ENCODE results near the gene COX8C.
A peak's percentile ranks its signal among the peaks of the same experiment; 100 is the strongest.

Gene COX8C, protein sequence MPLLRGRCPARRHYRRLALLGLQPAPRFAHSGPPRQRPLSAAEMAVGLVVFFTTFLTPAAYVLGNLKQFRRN

DNA sequence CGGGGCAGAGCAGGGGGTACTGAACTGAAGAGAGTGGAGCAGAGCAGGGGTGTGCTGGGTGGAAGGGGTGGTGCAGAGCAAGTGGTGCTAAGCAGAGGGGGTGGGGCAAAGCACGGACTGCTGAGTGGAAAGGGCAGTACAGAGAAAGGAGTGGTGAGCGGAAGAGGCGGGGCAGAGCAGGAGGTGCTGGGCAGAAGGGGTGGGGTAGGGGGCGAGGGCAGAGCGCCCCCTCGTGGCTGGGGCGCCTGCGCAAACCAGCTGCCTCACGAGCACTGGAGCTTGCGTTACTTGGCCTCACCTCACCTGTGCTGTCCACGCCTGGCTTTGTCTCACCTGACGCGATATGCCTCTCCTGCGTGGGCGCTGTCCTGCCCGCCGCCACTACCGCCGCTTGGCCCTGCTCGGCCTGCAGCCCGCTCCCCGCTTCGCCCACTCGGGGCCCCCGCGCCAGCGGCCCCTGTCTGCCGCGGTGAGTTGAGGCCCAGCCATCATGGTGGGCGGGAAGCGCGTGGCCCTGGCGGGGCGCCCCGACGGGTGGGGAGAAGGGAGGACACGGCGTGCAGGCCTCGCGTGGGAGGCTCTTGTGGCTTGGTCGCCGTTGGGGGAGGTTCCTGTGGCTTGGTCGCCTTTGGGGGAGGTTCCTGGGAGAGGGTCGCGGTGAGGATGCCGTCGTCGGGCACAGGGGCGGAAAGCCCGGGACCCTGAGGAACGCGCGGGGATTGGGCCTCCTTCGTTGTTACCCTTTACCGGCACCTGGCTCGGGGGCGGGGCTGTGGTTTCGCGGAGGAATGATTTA lies at the start of gene COX8C:
COX8C (plus strand) TSS at position 257 of the 796 bp plus-strand sequence; CDS start at position 344, 87 bp downstream.
- H3K9me3 ChIP-seq (ENCODE audit: control insufficient read depth, insufficient read depth, low read depth, low read length) = no peaks in the 10 kb centered on the region
- peaks cover 3% of the 10 kb centered on the region; the same call in 1 of the 2 replicates for H3K4me1 ChIP-seq (ENCODE audit: control insufficient read depth, insufficient read depth, low read length)
- ChIA-PET POLR2A (interaction anchor here (0.6 kb wide), 1 partner anchor 1484 kb away, joined by 5 read pairs; no protein-coding TSS in a partner anchor), CTCF (no interaction called here)
- H3K36me3 ChIP-seq (ENCODE audit: control insufficient read depth in 2 of 2, insufficient read depth in 1 of 2, low read length in 2 of 2) = no peaks in the 10 kb centered on the region
- no peak within 1 kb of the TSS for H3K4me3 ChIP-seq (ENCODE audit: low read depth, low read length)
- no peak for TF ChIP-seq GLI4 (tag by site-specific recombination; IDR thresholded peaks at IDR 0.05)
- TF ChIP-seq ZNF202 (tag by site-specific recombination; IDR thresholded peaks at IDR 0.05; ENCODE audit: borderline replicate concordance) = peak; percentile 76; the same call in 1 of the 2 replicates
- no peak within 1 kb of the TSS for H3K27ac ChIP-seq (ENCODE audit: extremely low read depth, low read depth, low read length)

DNA sequence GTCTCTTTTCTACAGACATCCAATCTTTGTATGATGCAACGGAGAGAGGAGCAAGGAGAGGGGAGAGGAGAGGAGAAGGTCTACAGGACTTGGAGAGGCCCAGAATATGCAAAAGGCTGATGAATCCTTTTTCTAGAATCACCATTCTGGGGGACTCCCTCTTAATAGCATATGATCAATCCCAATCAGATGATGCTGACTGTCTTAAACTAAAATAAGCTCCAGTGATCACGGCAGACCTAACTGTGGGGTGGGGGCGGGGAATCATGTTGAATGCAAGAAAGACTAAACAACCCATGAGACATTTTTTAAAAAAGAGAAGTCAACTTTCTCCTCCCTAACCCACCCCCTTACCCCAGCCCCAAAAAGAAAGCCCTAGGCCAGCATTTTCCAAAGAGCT lies 47.6 kb upstream of the COX8C start:
- TF ChIP-seq, protein P1, sequence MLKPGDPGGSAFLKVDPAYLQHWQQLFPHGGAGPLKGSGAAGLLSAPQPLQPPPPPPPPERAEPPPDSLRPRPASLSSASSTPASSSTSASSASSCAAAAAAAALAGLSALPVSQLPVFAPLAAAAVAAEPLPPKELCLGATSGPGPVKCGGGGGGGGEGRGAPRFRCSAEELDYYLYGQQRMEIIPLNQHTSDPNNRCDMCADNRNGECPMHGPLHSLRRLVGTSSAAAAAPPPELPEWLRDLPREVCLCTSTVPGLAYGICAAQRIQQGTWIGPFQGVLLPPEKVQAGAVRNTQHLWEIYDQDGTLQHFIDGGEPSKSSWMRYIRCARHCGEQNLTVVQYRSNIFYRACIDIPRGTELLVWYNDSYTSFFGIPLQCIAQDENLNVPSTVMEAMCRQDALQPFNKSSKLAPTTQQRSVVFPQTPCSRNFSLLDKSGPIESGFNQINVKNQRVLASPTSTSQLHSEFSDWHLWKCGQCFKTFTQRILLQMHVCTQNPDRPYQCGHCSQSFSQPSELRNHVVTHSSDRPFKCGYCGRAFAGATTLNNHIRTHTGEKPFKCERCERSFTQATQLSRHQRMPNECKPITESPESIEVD (tag by site-specific recombination; IDR thresholded peaks at IDR 0.05) = no peak
- TF ChIP-seq ZNF623 (tag by site-specific recombination; IDR thresholded peaks at IDR 0.05) = no peak
- TF ChIP-seq, protein P2, sequence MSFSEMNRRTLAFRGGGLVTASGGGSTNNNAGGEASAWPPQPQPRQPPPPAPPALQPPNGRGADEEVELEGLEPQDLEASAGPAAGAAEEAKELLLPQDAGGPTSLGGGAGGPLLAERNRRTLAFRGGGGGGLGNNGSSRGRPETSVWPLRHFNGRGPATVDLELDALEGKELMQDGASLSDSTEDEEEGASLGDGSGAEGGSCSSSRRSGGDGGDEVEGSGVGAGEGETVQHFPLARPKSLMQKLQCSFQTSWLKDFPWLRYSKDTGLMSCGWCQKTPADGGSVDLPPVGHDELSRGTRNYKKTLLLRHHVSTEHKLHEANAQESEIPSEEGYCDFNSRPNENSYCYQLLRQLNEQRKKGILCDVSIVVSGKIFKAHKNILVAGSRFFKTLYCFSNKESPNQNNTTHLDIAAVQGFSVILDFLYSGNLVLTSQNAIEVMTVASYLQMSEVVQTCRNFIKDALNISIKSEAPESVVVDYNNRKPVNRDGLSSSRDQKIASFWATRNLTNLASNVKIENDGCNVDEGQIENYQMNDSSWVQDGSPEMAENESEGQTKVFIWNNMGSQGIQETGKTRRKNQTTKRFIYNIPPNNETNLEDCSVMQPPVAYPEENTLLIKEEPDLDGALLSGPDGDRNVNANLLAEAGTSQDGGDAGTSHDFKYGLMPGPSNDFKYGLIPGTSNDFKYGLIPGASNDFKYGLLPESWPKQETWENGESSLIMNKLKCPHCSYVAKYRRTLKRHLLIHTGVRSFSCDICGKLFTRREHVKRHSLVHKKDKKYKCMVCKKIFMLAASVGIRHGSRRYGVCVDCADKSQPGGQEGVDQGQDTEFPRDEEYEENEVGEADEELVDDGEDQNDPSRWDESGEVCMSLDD (tag by site-specific recombination; IDR thresholded peaks at IDR 0.05) = no peak
- TF ChIP-seq ZFP3 (tag by site-specific recombination; IDR thresholded peaks at IDR 0.05; ENCODE audit: low read depth) = no peak
- no peak for TF ChIP-seq ZNF221 (tag by site-specific recombination; IDR thresholded peaks at IDR 0.05; ENCODE audit: borderline replicate concordance)
- TF ChIP-seq ZNF416 (tag by site-specific recombination; IDR thresholded peaks at IDR 0.05) = no peak
- TF ChIP-seq SETDB1 (IDR thresholded peaks at IDR 0.05; ENCODE audit: insufficient read length, low read length) = no peak
- TF ChIP-seq ZBTB17 (tag by site-specific recombination; IDR thresholded peaks at IDR 0.05) = peak; percentile 22; the same call in 1 of the 2 replicates
- Histone ChIP-seq H3K36me3 (ENCODE audit: control insufficient read depth in 2 of 2, insufficient read depth in 1 of 2, low read length in 2 of 2) (peaks cover 0 to 2% of the 10 kb centered on the region in 2 experiments; a peak in 1 of 3 replicates), H3K4me1 (ENCODE audit: control insufficient read depth, insufficient read depth, low read length) (peaks cover 24% of the 10 kb centered on the region), H3K9me3 (ENCODE audit: control insufficient read depth, insufficient read depth, low read depth, low read length) (no peaks in the 10 kb centered on the region), H3K27ac (ENCODE audit: extremely low read depth, low read depth, low read length) (no peak overlapping the region), H3K4me3 (ENCODE audit: low read depth, low read length) (no peak overlapping the region)
- CTCF ChIA-PET = no interaction called here
- POLR2A ChIA-PET = interaction anchor here (1.1 kb wide), 1 partner anchor 18 kb away, joined by 3 read pairs; no protein-coding TSS in a partner anchor

DNA sequence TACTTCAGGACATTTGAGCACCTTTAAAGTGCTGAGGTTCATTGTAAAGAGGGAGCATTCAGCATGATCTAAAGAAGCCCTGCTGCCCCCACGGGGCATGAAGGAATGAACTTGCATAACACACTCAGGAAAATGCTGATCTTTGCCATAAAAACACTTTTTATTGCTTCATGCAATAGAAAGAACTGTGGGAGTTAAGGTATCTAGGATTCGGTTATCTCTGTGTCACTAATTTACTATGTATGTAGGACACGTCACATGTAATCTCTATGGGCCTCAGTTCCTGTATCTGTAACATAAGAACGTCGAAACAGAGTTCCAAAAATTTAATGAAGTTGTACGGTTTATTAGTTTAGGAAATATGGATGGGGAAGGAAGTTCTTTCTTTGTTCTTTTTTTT lies 47.1 kb upstream of the COX8C start:
- Histone ChIP-seq H3K9me3 (ENCODE audit: control insufficient read depth, insufficient read depth, low read depth, low read length) (no peaks in the 10 kb centered on the region), H3K4me1 (ENCODE audit: control insufficient read depth, insufficient read depth, low read length) (peaks cover 24% of the 10 kb centered on the region), H3K36me3 (ENCODE audit: control insufficient read depth in 2 of 2, insufficient read depth in 1 of 2, low read length in 2 of 2) (no peaks in the 10 kb centered on the region), H3K4me3 (ENCODE audit: low read depth, low read length) (no peak overlapping the region), H3K27ac (ENCODE audit: extremely low read depth, low read depth, low read length) (no peak overlapping the region)
- TF ChIP-seq ZNF600 (tag by site-specific recombination; IDR thresholded peaks at IDR 0.05) = peak; percentile 46; the same call in 1 of the 2 replicates
- no peak for TF ChIP-seq SP2 (tag by site-specific recombination; IDR thresholded peaks at IDR 0.05)
- 0 out of 2 replicates have a peak, but pooled peaks have one; percentile 12 for TF ChIP-seq IKZF3 (tag by site-specific recombination; IDR thresholded peaks at IDR 0.05)
- TF ChIP-seq, protein P1 (tag by site-specific recombination; IDR thresholded peaks at IDR 0.05) = peak; percentile 65
- TF ChIP-seq ZNF146 (tag by site-specific recombination; IDR thresholded peaks at IDR 0.05) = no peak
- TF ChIP-seq, protein P3, sequence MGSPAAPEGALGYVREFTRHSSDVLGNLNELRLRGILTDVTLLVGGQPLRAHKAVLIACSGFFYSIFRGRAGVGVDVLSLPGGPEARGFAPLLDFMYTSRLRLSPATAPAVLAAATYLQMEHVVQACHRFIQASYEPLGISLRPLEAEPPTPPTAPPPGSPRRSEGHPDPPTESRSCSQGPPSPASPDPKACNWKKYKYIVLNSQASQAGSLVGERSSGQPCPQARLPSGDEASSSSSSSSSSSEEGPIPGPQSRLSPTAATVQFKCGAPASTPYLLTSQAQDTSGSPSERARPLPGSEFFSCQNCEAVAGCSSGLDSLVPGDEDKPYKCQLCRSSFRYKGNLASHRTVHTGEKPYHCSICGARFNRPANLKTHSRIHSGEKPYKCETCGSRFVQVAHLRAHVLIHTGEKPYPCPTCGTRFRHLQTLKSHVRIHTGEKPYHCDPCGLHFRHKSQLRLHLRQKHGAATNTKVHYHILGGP (tag by site-specific recombination; IDR thresholded peaks at IDR 0.05) = no peak
- TF ChIP-seq ZBTB21 (tag by site-specific recombination; IDR thresholded peaks at IDR 0.05) = no peak
- no peak for TF ChIP-seq ZNF548 (tag by site-specific recombination; IDR thresholded peaks at IDR 0.05)
- TF ChIP-seq ZBTB17 (tag by site-specific recombination; IDR thresholded peaks at IDR 0.05) = peak; percentile 46
- CTCF ChIA-PET = no interaction called here
- POLR2A ChIA-PET = interaction anchor here (1.1 kb wide), 1 partner anchor 18 kb away, joined by 3 read pairs; no protein-coding TSS in a partner anchor

Data from HEK293 (cell line).